SK-N-SH (cell line): ENCODE data around the gene WBP2. TPM values are rescaled to one million over a fixed set of nuclear protein-coding genes. Genes with fewer than 3 reads are reported as not detected.

Experiments
- CTCF ChIA-PET: fragments of 300-600, 350-600 bp; formaldehyde crosslinking; extraction: SDS; loops from one replicate; lab custom pipeline; 2021; lab: Yijun Ruan, JAX
- POLR2A ChIA-PET: fragments of 350-600 bp; sonication (Branson Sonifier 250); formaldehyde crosslinking; extraction: SDS; loops from one replicate; lab custom pipeline; 2020; ENCODE audit warnings: antibody characterized with exemption, inconsistent platforms; lab: Yijun Ruan, JAX
- DNase-seq: peaks from one replicate; pipeline ENCODE4 v3.0.0; 2012
- H2AFZ ChIP-seq: fragments of 200-600 bp; sonication (generic); 2 replicates; pipeline ENCODE4 v1.8.1; 2016; ENCODE audit warnings: antibody characterized with exemption, mild to moderate bottlenecking, low read depth
- H3F3A ChIP-seq: fragments of 200-600 bp; sonication (generic); replicated peaks from 2 replicates; pipeline ENCODE3; 2016; ENCODE audit warnings: antibody characterized with exemption, mild to moderate bottlenecking; ENCODE audit not compliant: insufficient read depth
- H3K27ac ChIP-seq, 2 experiments: fragments of 200-500 bp in 1 of 2; fragments of 200-600 bp in 1 of 2; sonication (Bioruptor generic) in 1 of 2; sonication (generic), shearing (Covaris generic) in 1 of 2; 2 replicates each; pipeline versions ENCODE4 v1.5.1 to v1.6.1; 2014 to 2016; ENCODE audit warnings: low read depth in 2 of 2, inconsistent platforms in 1 of 2, low read length in 1 of 2, mild to moderate bottlenecking in 1 of 2, mixed read lengths in 1 of 2
- H3K27me3 ChIP-seq: fragments of 200-600 bp; sonication (generic), shearing (Covaris generic); 2 replicates; pipeline ENCODE4 v1.6.1; 2016; ENCODE audit warnings: mixed run types; ENCODE audit not compliant: insufficient read depth
- H3K36me3 ChIP-seq, 2 experiments: fragments of 200-500 bp in 1 of 2; fragments of 200-600 bp in 1 of 2; sonication (Bioruptor generic) in 1 of 2; sonication (generic) in 1 of 2; replicated peaks in 1 of 2; 2 replicates each; pipeline versions ENCODE3 to v1.5.1; 2014 to 2016; ENCODE audit warnings: low read length in 1 of 2, mild to moderate bottlenecking in 1 of 2; ENCODE audit not compliant: insufficient read depth in 2 of 2, control insufficient read depth in 1 of 2
- H3K4me1 ChIP-seq, 2 experiments: fragments of 200-500 bp in 1 of 2; fragments of 200-600 bp in 1 of 2; sonication (Bioruptor generic) in 1 of 2; sonication (generic), shearing (Covaris generic) in 1 of 2; 2 replicates each; pipeline versions ENCODE4 v1.5.1 to v1.6.1; 2014 to 2016; ENCODE audit warnings: low read depth in 1 of 2, low read length in 1 of 2, mixed run types in 1 of 2; ENCODE audit not compliant: insufficient read depth in 2 of 2, control insufficient read depth in 1 of 2
- H3K4me2 ChIP-seq: fragments of 200-600 bp; sonication (generic), shearing (Covaris generic); 2 replicates; pipeline ENCODE4 v1.6.1; 2017; ENCODE audit warnings: mixed run types
- H3K4me3 ChIP-seq, 2 experiments: fragments of 200-500 bp in 1 of 2; fragments of 200-600 bp in 1 of 2; sonication (Bioruptor generic) in 1 of 2; sonication (generic), shearing (Covaris generic) in 1 of 2; 2 replicates each; pipeline versions ENCODE4 v1.5.1 to v1.8.1; 2014 to 2016; ENCODE audit warnings: low read depth in 2 of 2, inconsistent platforms in 1 of 2, low read length in 1 of 2, mild to moderate bottlenecking in 1 of 2, mixed read lengths in 1 of 2, moderate library complexity in 1 of 2
- H3K79me2 ChIP-seq: fragments of 200-600 bp; sonication (generic); 2 replicates; pipeline ENCODE4 v1.8.1; 2017; ENCODE audit warnings: mild to moderate bottlenecking; ENCODE audit not compliant: insufficient read depth
- H3K9ac ChIP-seq: fragments of 200-600 bp; sonication (generic); 2 replicates; pipeline ENCODE4 v1.6.1; 2017; ENCODE audit warnings: mixed run types
- H3K9me2 ChIP-seq: fragments of 200-600 bp; sonication (generic); 2 replicates; pipeline ENCODE4 v1.6.1; 2017; ENCODE audit warnings: mixed run types
- H3K9me3 ChIP-seq: fragments of 200-600 bp; sonication (generic); 2 replicates; pipeline ENCODE4 v1.6.1; 2017; ENCODE audit warnings: mixed run types, mild to moderate bottlenecking, moderate library complexity
- H4K20me1 ChIP-seq: fragments of 200-600 bp; sonication (generic); 2 replicates; pipeline ENCODE4 v1.6.1; 2017; ENCODE audit warnings: mild to moderate bottlenecking, mixed run types; ENCODE audit not compliant: insufficient read depth
- CTCF ChIP-seq: fragments of 200-600 bp; sonication (generic); IDR thresholded peaks from 2 replicates; pipeline ENCODE4 v1.6.1; 2017; ENCODE audit warnings: antibody characterized with exemption, mild to moderate bottlenecking, moderate library complexity
- ELF1 ChIP-seq: IDR thresholded peaks from 2 replicates; pipeline ENCODE4 v1.4.0; 2012
- EP300 ChIP-seq, 2 experiments: IDR thresholded peaks; 2 replicates each; pipeline versions ENCODE4 v1.4.0 to v1.6.1; 2012; ENCODE audit warnings: borderline replicate concordance in 1 of 2, low read depth in 1 of 2, low read length in 1 of 2
- EZH2phosphoT487 ChIP-seq: fragments of 200-600 bp; sonication (generic); IDR thresholded peaks from 2 replicates; pipeline ENCODE4 v1.6.1; 2017; ENCODE audit warnings: low read depth, mixed run types, mild to moderate bottlenecking, antibody characterized with exemption, moderate library complexity, borderline replicate concordance
- FOSL2 ChIP-seq: IDR thresholded peaks from 2 replicates; pipeline ENCODE4 v1.4.0; 2012; ENCODE audit warnings: low read depth, mild to moderate bottlenecking, moderate library complexity, borderline replicate concordance
- FOXJ3 ChIP-seq: sonication (generic); formaldehyde crosslinking; IDR thresholded peaks from 2 replicates; pipeline ENCODE4 v1.5.1; 2020; ENCODE audit warnings: mild to moderate bottlenecking, missing genetic modification reagents
- GATA2 ChIP-seq: sonication (generic); formaldehyde crosslinking; IDR thresholded peaks from 2 replicates; pipeline ENCODE4 v1.5.0; 2020; ENCODE audit warnings: mild to moderate bottlenecking, missing genetic modification reagents
- MEF2A ChIP-seq: IDR thresholded peaks from 2 replicates; pipeline ENCODE4 v1.4.0; 2012; ENCODE audit warnings: low read depth, borderline replicate concordance
- NFIC ChIP-seq: IDR thresholded peaks from 2 replicates; pipeline ENCODE4 v1.4.0; 2012; ENCODE audit warnings: borderline replicate concordance
- POLR2AphosphoS5 ChIP-seq: IDR thresholded peaks from 2 replicates; pipeline ENCODE4 v1.6.1; 2012; ENCODE audit warnings: low read depth, low read length
- RAD21 ChIP-seq: IDR thresholded peaks from 2 replicates; pipeline ENCODE4 v1.6.1; 2012; ENCODE audit warnings: mild to moderate bottlenecking, low read length
- REST ChIP-seq: IDR thresholded peaks from 2 replicates; pipeline ENCODE4 v1.6.1; 2012; ENCODE audit warnings: mild to moderate bottlenecking, low read depth, low read length, moderate library complexity
- RXRA ChIP-seq: IDR thresholded peaks from 2 replicates; pipeline ENCODE4 v1.4.0; 2012; ENCODE audit warnings: low read depth, mild to moderate bottlenecking, borderline replicate concordance
- SMC3 ChIP-seq: IDR thresholded peaks from 2 replicates; pipeline ENCODE4 v1.6.1; 2012; ENCODE audit warnings: low read depth, low read length, improper control_type of control experiment
- TAF1 ChIP-seq: IDR thresholded peaks from 2 replicates; pipeline ENCODE4 v1.6.1; 2012; ENCODE audit warnings: low read depth, mild to moderate bottlenecking, low read length, moderate library complexity, borderline replicate concordance
- TEAD4 ChIP-seq: IDR thresholded peaks from 2 replicates; pipeline ENCODE4 v1.4.0; 2012; ENCODE audit warnings: mild to moderate bottlenecking, borderline replicate concordance; ENCODE audit not compliant: insufficient read depth
- WGBS: methylation state at CpG from one replicate; pipeline ENCODE4 v1.1.6; 2017; ENCODE audit warnings: low lambda C conversion rate; 5-methylcytosine and 5-hydroxymethylcytosine counted together
- polyA plus RNA-seq, 3 experiments: library from polyadenylated mRNA; depleted of rRNA; stranded (reverse); fragments of >200 nt; gene quantifications; 2 replicates each; pipeline ENCODE4 v1.2.3, GENCODE V29; 2012
- TF ChIP-seq, protein P1 (sequence below): IDR thresholded peaks from 2 replicates; pipeline ENCODE4; 2012
- TF ChIP-seq, protein P2 (sequence below): fragments of 150-350 bp; IDR thresholded peaks from 2 replicates; pipeline ENCODE4 v1.6.1; 2016; ENCODE audit warnings: mild to moderate bottlenecking, low read depth, low read length
- TF ChIP-seq, protein P3 (sequence below): IDR thresholded peaks from 2 replicates; pipeline ENCODE4 v1.4.0; 2012; ENCODE audit warnings: low read depth

WBP2 gene
- polyA plus RNA-seq, 1 of the 3 experiments (the other 2 are of a cell fraction), result 55.8 TPM

GRCh38 chr17:75893305-75894048 is 38.3 kb upstream of the WBP2 start (continued):
- TF ChIP-seq EZH2phosphoT487 (no peak), POLR2AphosphoS5 (no peak), TAF1 (no peak), SMC3 (no peak)

GRCh38 chr17:75892556-75893224 is 37.6 kb upstream of the WBP2 start:
- H3F3A ChIP-seq, result peaks cover 28% of the 10 kb centered on the region
- ChIA-PET POLR2A (interaction anchor here (1.0 to 1.5 kb wide), 3 partner anchors 13 to 49 kb away, joined by 3 to 4 read pairs (median 3); no protein-coding TSS in a partner anchor), CTCF (interaction anchor here (0.9 to 16.0 kb wide), 6 partner anchors 12 to 113 kb away, joined by 3 to 214 read pairs (median 16); partner anchors contain the start of genes MRPL38 and TRIM47)
- H3K4me1 ChIP-seq, result peaks cover 9 to 13% of the 10 kb centered on the region in 2 experiments; a peak in 3 of 4 replicates
- no peaks in the 10 kb centered on the region for H3K27me3 ChIP-seq
- no peak overlapping the region for H3K27ac ChIP-seq
- no peak overlapping the region for H2AFZ ChIP-seq
- 95% methylated on average over 11 of the region's 16 CpGs for WGBS
- no peaks in the 10 kb centered on the region for H4K20me1 ChIP-seq
- no peak for DNase-seq
- no peaks in the 10 kb centered on the region for H3K9me3 ChIP-seq
- H3K4me2 ChIP-seq, result no peak overlapping the region
- H3K9ac ChIP-seq, result no peak overlapping the region
- peaks cover 0 to 18% of the 10 kb centered on the region in 2 experiments for H3K36me3 ChIP-seq
- H3K4me3 ChIP-seq, result no peak overlapping the region
- H3K79me2 ChIP-seq, result peaks cover 32% of the 10 kb centered on the region
- H3K9me2 ChIP-seq, result no peaks in the 10 kb centered on the region
- no peak for TF ChIP-seq FOXJ3
- TF ChIP-seq NFIC, result no peak
- no peak for TF ChIP-seq RXRA
- no peak for TF ChIP-seq MEF2A
- TF ChIP-seq EZH2phosphoT487, result no peak
- TF ChIP-seq ELF1, result no peak
- no peak for TF ChIP-seq RAD21
- no peak for TF ChIP-seq GATA2
- TF ChIP-seq, protein P1, sequence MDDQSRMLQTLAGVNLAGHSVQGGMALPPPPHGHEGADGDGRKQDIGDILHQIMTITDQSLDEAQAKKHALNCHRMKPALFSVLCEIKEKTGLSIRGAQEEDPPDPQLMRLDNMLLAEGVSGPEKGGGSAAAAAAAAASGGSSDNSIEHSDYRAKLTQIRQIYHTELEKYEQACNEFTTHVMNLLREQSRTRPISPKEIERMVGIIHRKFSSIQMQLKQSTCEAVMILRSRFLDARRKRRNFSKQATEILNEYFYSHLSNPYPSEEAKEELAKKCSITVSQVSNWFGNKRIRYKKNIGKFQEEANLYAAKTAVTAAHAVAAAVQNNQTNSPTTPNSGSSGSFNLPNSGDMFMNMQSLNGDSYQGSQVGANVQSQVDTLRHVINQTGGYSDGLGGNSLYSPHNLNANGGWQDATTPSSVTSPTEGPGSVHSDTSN, result no peak
- no peak for TF ChIP-seq CTCF
- TF ChIP-seq FOSL2, result no peak
- TF ChIP-seq REST, result no peak
- no peak for TF ChIP-seq EP300 (IDR thresholded peaks at IDR 0.05; ENCODE audit: borderline replicate concordance in 1 of 2, low read depth in 1 of 2, low read length in 1 of 2)
- TF ChIP-seq, protein P2, sequence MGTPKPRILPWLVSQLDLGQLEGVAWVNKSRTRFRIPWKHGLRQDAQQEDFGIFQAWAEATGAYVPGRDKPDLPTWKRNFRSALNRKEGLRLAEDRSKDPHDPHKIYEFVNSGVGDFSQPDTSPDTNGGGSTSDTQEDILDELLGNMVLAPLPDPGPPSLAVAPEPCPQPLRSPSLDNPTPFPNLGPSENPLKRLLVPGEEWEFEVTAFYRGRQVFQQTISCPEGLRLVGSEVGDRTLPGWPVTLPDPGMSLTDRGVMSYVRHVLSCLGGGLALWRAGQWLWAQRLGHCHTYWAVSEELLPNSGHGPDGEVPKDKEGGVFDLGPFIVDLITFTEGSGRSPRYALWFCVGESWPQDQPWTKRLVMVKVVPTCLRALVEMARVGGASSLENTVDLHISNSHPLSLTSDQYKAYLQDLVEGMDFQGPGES, result no peak
- no peak for TF ChIP-seq TAF1
- no peak for TF ChIP-seq TEAD4
- TF ChIP-seq, protein P3, sequence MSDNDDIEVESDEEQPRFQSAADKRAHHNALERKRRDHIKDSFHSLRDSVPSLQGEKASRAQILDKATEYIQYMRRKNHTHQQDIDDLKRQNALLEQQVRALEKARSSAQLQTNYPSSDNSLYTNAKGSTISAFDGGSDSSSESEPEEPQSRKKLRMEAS, result no peak
